PC-3 (cell line): ENCODE data around the gene EMP3. TPM values are rescaled to one million over a fixed set of nuclear protein-coding genes. Genes with fewer than 3 reads are reported as not detected.

Experiments used
- ATAC-seq: fragments of 200-7000 bp; cut with Tn5 transposase; 2 replicates; pipeline ENCODE4 v1.9.1; 2020; ENCODE audit warnings: mild to moderate bottlenecking, moderate library complexity
- BruUV-seq: library from RNA; stranded (reverse); fragments of 400-500 nt; replicated peaks from 2 replicates; lab custom pipeline; 2021; lab: Mats Ljungman, UMichigan
- CTCF ChIA-PET: fragments of 300-600 bp; sonication (Branson Sonifier 250); formaldehyde crosslinking; loops from one replicate; lab custom pipeline; 2022; ENCODE audit warnings: antibody characterized with exemption; lab: Charles Lee
- POLR2A ChIA-PET: fragments of 300-600 bp; sonication (Branson Sonifier 250); formaldehyde crosslinking; loops from one replicate; lab custom pipeline; 2022; ENCODE audit warnings: antibody characterized with exemption; ENCODE audit not compliant: unreplicated experiment; lab: Charles Lee
- DNase-seq: peaks from one replicate; pipeline ENCODE4 v3.0.0-alpha.2; 2015
- H2AFZ ChIP-seq: fragments of 300-600 bp; sonication (generic); 2 replicates; pipeline ENCODE4 v1.6.0; 2016; ENCODE audit warnings: antibody characterized with exemption, low read length
- H3F3A ChIP-seq: fragments of 300-600 bp; sonication (generic); one replicate; pipeline ENCODE4 v1.6.0; 2017; ENCODE audit warnings: antibody characterized with exemption, low read length, control low read depth, mild to moderate bottlenecking; ENCODE audit not compliant: unreplicated experiment
- H3K27ac ChIP-seq: fragments of 300-600 bp; sonication (generic); 2 replicates; pipeline ENCODE4 v1.5.1; 2016; ENCODE audit warnings: mild to moderate bottlenecking, low read length
- H3K27me3 ChIP-seq: fragments of 300-600 bp; sonication (generic); 2 replicates; pipeline ENCODE4 v1.6.1; 2016; ENCODE audit warnings: low read length, mixed read lengths
- H3K36me3 ChIP-seq: fragments of 300-600 bp; sonication (generic); 2 replicates; pipeline ENCODE4 v1.6.1; 2016; ENCODE audit warnings: low read depth, mixed run types, low read length, mixed read lengths
- H3K4me1 ChIP-seq: fragments of 300-600 bp; sonication (generic); 2 replicates; pipeline ENCODE4 v1.5.1; 2016; ENCODE audit warnings: low read length; ENCODE audit not compliant: insufficient read depth
- H3K4me2 ChIP-seq: fragments of 300-600 bp; sonication (generic); 2 replicates; pipeline ENCODE4 v1.6.0; 2016; ENCODE audit warnings: low read length
- H3K4me3 ChIP-seq: fragments of 300-600 bp; sonication (generic); 2 replicates; pipeline ENCODE4 v1.5.1; 2016; ENCODE audit warnings: mild to moderate bottlenecking, low read length, mixed read lengths
- H3K79me2 ChIP-seq: fragments of 300-600 bp; sonication (generic); 2 replicates; pipeline ENCODE4 v1.6.1; 2017; ENCODE audit warnings: low read length, mixed read lengths
- H3K9ac ChIP-seq: fragments of 300-600 bp; sonication (generic); 2 replicates; pipeline ENCODE4 v1.6.0; 2016; ENCODE audit warnings: mild to moderate bottlenecking, low read length
- H3K9me2 ChIP-seq: fragments of 300-600 bp; sonication (generic); replicated peaks from 2 replicates; pipeline ENCODE4 v1.6.1; 2016; ENCODE audit warnings: mixed run types, low read length, mixed read lengths
- H3K9me3 ChIP-seq: fragments of 300-600 bp; sonication (generic); 2 replicates; pipeline ENCODE4 v1.6.1; 2016; ENCODE audit warnings: low read length, mixed read lengths
- H4K20me1 ChIP-seq: fragments of 300-600 bp; sonication (generic); 2 replicates; pipeline ENCODE4 v1.6.1; 2016; ENCODE audit warnings: low read length, mixed read lengths
- EZH2 ChIP-seq: fragments of 300-600 bp; sonication (generic); IDR thresholded peaks from one replicate; pipeline ENCODE4 v1.6.1; 2017; ENCODE audit warnings: antibody characterized with exemption, mild to moderate bottlenecking, low read length; ENCODE audit not compliant: unreplicated experiment
- EZH2phosphoT487 ChIP-seq: fragments of 300-600 bp; sonication (generic); IDR thresholded peaks from 2 replicates; pipeline ENCODE4 v1.6.1; 2018; ENCODE audit warnings: mild to moderate bottlenecking, antibody characterized with exemption, low read length, borderline replicate concordance
- intact Hi-C: fragments of 100-400 bp; cut with micrococcal nuclease; formaldehyde crosslinking; loops from 2 replicates; pipeline ENCODE4 v1.9.0; 2023
- total RNA-seq: library from RNA; depleted of rRNA; stranded (reverse); fragments of >200 nt; gene quantifications from 2 replicates; pipeline ENCODE4 v1.2.3, GENCODE V29; 2014
- TF ChIP-seq, protein P1 (sequence below): fragments of 300-600 bp; sonication (generic); conservative IDR thresholded peaks from 2 replicates; pipeline ENCODE4 v1.5.1; 2017; ENCODE audit warnings: antibody characterized with exemption, low read depth, mild to moderate bottlenecking, low read length

The EMP3 gene
- total RNA-seq, 1 experiment from 2014 or later, result 31.9 TPM

- Histone ChIP-seq H3K9ac (peak overlapping the region; percentile 28), H2AFZ (peak overlapping the region; percentile 77), H3K27me3 (no peaks in the 10 kb centered on the region), H3K9me2 (no peaks in the 10 kb centered on the region), H3K4me3 (no peak overlapping the region), H4K20me1 (no peaks in the 10 kb centered on the region), H3K4me2 (0 out of 2 replicates have a peak overlapping the region, but pooled peaks have one; percentile 95), H3K36me3 (no peaks in the 10 kb centered on the region), H3K4me1 (peaks cover 5% of the 10 kb centered on the region; the same call in 1 of the 2 replicates), H3K79me2 (no peaks in the 10 kb centered on the region), H3K9me3 (no peaks in the 10 kb centered on the region), H3F3A (no peaks in the 10 kb centered on the region), H3K27ac (peak overlapping the region; percentile 10; the same call in 1 of the 2 replicates)
- ATAC-seq (no peak), DNase-seq (no peak)
- BruUV-seq, result TSS peak; percentile 95
- TF ChIP-seq EZH2phosphoT487 (no peak), EZH2 (no peak)
- TF ChIP-seq, protein P1, sequence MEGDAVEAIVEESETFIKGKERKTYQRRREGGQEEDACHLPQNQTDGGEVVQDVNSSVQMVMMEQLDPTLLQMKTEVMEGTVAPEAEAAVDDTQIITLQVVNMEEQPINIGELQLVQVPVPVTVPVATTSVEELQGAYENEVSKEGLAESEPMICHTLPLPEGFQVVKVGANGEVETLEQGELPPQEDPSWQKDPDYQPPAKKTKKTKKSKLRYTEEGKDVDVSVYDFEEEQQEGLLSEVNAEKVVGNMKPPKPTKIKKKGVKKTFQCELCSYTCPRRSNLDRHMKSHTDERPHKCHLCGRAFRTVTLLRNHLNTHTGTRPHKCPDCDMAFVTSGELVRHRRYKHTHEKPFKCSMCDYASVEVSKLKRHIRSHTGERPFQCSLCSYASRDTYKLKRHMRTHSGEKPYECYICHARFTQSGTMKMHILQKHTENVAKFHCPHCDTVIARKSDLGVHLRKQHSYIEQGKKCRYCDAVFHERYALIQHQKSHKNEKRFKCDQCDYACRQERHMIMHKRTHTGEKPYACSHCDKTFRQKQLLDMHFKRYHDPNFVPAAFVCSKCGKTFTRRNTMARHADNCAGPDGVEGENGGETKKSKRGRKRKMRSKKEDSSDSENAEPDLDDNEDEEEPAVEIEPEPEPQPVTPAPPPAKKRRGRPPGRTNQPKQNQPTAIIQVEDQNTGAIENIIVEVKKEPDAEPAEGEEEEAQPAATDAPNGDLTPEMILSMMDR, result no peak
- CTCF ChIA-PET, result interaction anchor here (2.5 kb wide), 1 partner anchor 26 kb away, joined by 17 read pairs; the partner anchor contains the start of gene KDELR1
- POLR2A ChIA-PET, result no interaction called here
- intact Hi-C loops, result no loop called here
These were observed 39.4 kb downstream of the EMP3 start for GRCh38 chr19:48364598-48365348.

DNA sequence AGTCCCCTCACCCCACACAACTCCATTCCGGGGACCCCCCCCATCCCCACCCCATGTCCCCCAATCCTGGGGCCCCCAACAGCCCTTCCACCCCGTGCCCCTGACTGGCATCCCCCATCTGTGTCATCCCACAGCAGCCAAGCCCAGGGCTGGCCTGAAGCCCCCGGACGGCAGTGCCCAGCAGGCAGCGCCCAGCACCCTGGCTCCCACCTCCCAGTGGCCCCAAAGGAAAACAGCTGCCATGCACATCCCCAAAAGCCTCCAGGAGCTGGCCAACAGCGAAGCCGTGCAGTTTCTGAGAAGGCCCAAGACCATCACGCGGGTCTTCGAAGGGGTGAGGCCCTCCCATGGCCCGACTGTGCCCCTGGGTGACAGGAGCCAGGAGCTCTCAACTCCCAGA lies 40.2 kb downstream of the EMP3 start:
- ChIA-PET CTCF (no interaction called here), POLR2A (no interaction called here)
- Histone ChIP-seq H2AFZ (no peak overlapping the region), H3F3A (no peaks in the 10 kb centered on the region), H3K4me2 (no peak overlapping the region), H3K9me2 (no peaks in the 10 kb centered on the region), H3K9me3 (no peaks in the 10 kb centered on the region), H4K20me1 (no peaks in the 10 kb centered on the region), H3K4me3 (no peak overlapping the region), H3K9ac (no peak overlapping the region), H3K79me2 (no peaks in the 10 kb centered on the region), H3K27ac (no peak overlapping the region), H3K4me1 (peaks cover 5% of the 10 kb centered on the region; the same call in 1 of the 2 replicates), H3K36me3 (no peaks in the 10 kb centered on the region), H3K27me3 (no peaks in the 10 kb centered on the region)
- DNase-seq (no peak), ATAC-seq (no peak)
- intact Hi-C loops, result no loop called here
- BruUV-seq, result no TSS peak
- no peak for TF ChIP-seq EZH2
- TF ChIP-seq, protein P1, result no peak

- no peaks in the 10 kb centered on the region for H3K79me2 ChIP-seq
- H4K20me1 ChIP-seq, result no peaks in the 10 kb centered on the region
- H3K36me3 ChIP-seq, result no peaks in the 10 kb centered on the region
- H3K4me1 ChIP-seq, result peaks cover 15% of the 10 kb centered on the region
- CTCF ChIA-PET, result no interaction called here
- no peaks in the 10 kb centered on the region for H3F3A ChIP-seq
- intact Hi-C loops, result no loop called here
- H3K27ac ChIP-seq, result no peak overlapping the region
- H3K9ac ChIP-seq, result no peak overlapping the region
- H3K9me3 ChIP-seq, result no peaks in the 10 kb centered on the region
- no peaks in the 10 kb centered on the region for H3K27me3 ChIP-seq
- POLR2A ChIA-PET, result no interaction called here
- TF ChIP-seq EZH2phosphoT487 (no peak), EZH2 (no peak)
- TF ChIP-seq, protein P1, result no peak
- no TSS peak for BruUV-seq
- DNase-seq, result no peak
- H3K4me2 ChIP-seq, result no peak overlapping the region
- ATAC-seq, result no peak
- H2AFZ ChIP-seq, result no peak overlapping the region
- H3K9me2 ChIP-seq, result no peaks in the 10 kb centered on the region
- no peak overlapping the region for H3K4me3 ChIP-seq
These were observed 42.5 kb downstream of the EMP3 start for GRCh38 chr19:48367855-48368254.
